Osteoblast (primary cell): ENCODE data around the gene C2. TPM values are rescaled to one million over a fixed set of nuclear protein-coding genes. Genes with fewer than 3 reads are reported as not detected.
A peak's percentile ranks its signal among the peaks of the same experiment; 100 is the strongest.

Source experiments
- DNase-seq: peaks from one replicate; pipeline ENCODE4 v3.0.0; 2011; ENCODE audit warnings: low spot score, mixed read lengths; ENCODE audit not compliant: insufficient read length; ENCODE audit errors: missing footprints
- H2AFZ ChIP-seq: 2 replicates; pipeline ENCODE4 v1.6.0; 2011; ENCODE audit warnings: mild to moderate bottlenecking, low read length
- H3K27ac ChIP-seq: 2 replicates; pipeline ENCODE4 v1.5.1; 2011; ENCODE audit warnings: mild to moderate bottlenecking, low read depth, low read length, moderate library complexity
- H3K27me3 ChIP-seq: 2 replicates; pipeline ENCODE4 v1.6.0; 2012; ENCODE audit warnings: mild to moderate bottlenecking, control low read depth, inconsistent platforms, low read length, moderate library complexity; ENCODE audit not compliant: insufficient read depth
- H3K36me3 ChIP-seq: 2 replicates; pipeline ENCODE4 v1.5.1; 2011; ENCODE audit warnings: mild to moderate bottlenecking, low read length, control low read depth, moderate library complexity; ENCODE audit not compliant: insufficient read depth
- H3K4me1 ChIP-seq: 2 replicates; pipeline ENCODE4 v1.5.1; 2011; ENCODE audit warnings: mild to moderate bottlenecking, low read length, control low read depth, moderate library complexity; ENCODE audit not compliant: insufficient read depth
- H3K4me2 ChIP-seq: 2 replicates; pipeline ENCODE4 v1.6.0; 2011; ENCODE audit warnings: mild to moderate bottlenecking, low read length; ENCODE audit not compliant: insufficient read depth
- H3K4me3 ChIP-seq: fragments of 200-600 bp; sonication (generic); 3 replicates; pipeline ENCODE4 v1.5.1; 2012; ENCODE audit warnings: mild to moderate bottlenecking, low read length, inconsistent platforms; ENCODE audit not compliant: insufficient read depth
- H3K79me2 ChIP-seq: 2 replicates; pipeline ENCODE4 v1.6.0; 2012; ENCODE audit warnings: mild to moderate bottlenecking, low read length, control low read depth, inconsistent platforms; ENCODE audit not compliant: insufficient read depth
- H3K9me3 ChIP-seq: 2 replicates; pipeline ENCODE4 v1.5.1; 2011; ENCODE audit warnings: low read depth, low read length, control low read depth
- H4K20me1 ChIP-seq: 2 replicates; pipeline ENCODE4 v1.6.0; 2012; ENCODE audit warnings: mild to moderate bottlenecking, low read length, control low read depth; ENCODE audit not compliant: insufficient read depth
- CTCF ChIP-seq: IDR thresholded peaks from 2 replicates; pipeline ENCODE4 v1.5.1; 2011; ENCODE audit warnings: mild to moderate bottlenecking, low read depth, low read length, moderate library complexity; ENCODE audit errors: extremely low read depth
- total RNA-seq: library from RNA; depleted of rRNA; stranded (reverse); fragments of >200 nt; gene quantifications from 2 replicates; pipeline ENCODE4 v1.2.3, GENCODE V29; 2012

C2 gene
- total RNA-seq, 1 donor, result 12.7 TPM

- peak; percentile 73 for DNase-seq
Measured at GRCh38 chr6:31970604-31971271, 43.2 kb downstream of the C2 start.

GRCh38 chr6:31971279-31971992 lies 43.9 kb downstream of the C2 start:
- Histone ChIP-seq H3K9me3 (no peaks in the 10 kb centered on the region), H2AFZ (peak overlapping the region; percentile 88), H3K4me2 (peak overlapping the region; percentile 93), H3K27me3 (no peaks in the 10 kb centered on the region), H3K36me3 (peaks cover 38% of the 10 kb centered on the region), H3K79me2 (peaks cover 59% of the 10 kb centered on the region), H3K4me3 (peak overlapping the region; percentile 91), H4K20me1 (peaks cover 4% of the 10 kb centered on the region), H3K27ac (peak overlapping the region; percentile 99), H3K4me1 (peaks cover 32% of the 10 kb centered on the region)
- no peak for TF ChIP-seq CTCF
- DNase-seq, result no peak

More at GRCh38 chr6:31970604-31971271, 43.2 kb downstream of the C2 start:
- peak overlapping the region; percentile 93 for H3K4me2 ChIP-seq
- peaks cover 59% of the 10 kb centered on the region for H3K79me2 ChIP-seq
- peaks cover 44% of the 10 kb centered on the region for H3K36me3 ChIP-seq
- peak overlapping the region; percentile 88 for H2AFZ ChIP-seq
- H3K4me3 ChIP-seq, result peak overlapping the region; percentile 91
- H3K4me1 ChIP-seq, result peaks cover 32% of the 10 kb centered on the region
- no peaks in the 10 kb centered on the region for H3K27me3 ChIP-seq
- TF ChIP-seq CTCF, result no peak
- H3K9me3 ChIP-seq, result no peaks in the 10 kb centered on the region
- H3K27ac ChIP-seq, result peak overlapping the region; percentile 99
- peaks cover 4% of the 10 kb centered on the region for H4K20me1 ChIP-seq

- peak within 1 kb of the TSS; percentile 91 for H3K4me3 ChIP-seq
- no peak for TF ChIP-seq CTCF
Measured at GRCh38 chr6:31971993-31972708, 44.6 kb downstream of the C2 start, which contains the start of gene DXO. Gene DXO (minus strand): TSS chr6:31972138. CDS start chr6:31971675, 463 bp downstream.

More at GRCh38 chr6:31971993-31972708, 44.6 kb downstream of the C2 start, which contains the start of gene DXO:
- H3K27ac ChIP-seq, result peak within 1 kb of the TSS; percentile 99
- peaks cover 32% of the 10 kb centered on the region for H3K4me1 ChIP-seq
- H3K9me3 ChIP-seq, result no peaks in the 10 kb centered on the region
- H3K27me3 ChIP-seq, result no peaks in the 10 kb centered on the region
- peaks cover 4% of the 10 kb centered on the region for H4K20me1 ChIP-seq
- peaks cover 59% of the 10 kb centered on the region for H3K79me2 ChIP-seq
- peak; percentile 100 for DNase-seq
- peak within 1 kb of the TSS; percentile 88 for H2AFZ ChIP-seq
- H3K4me2 ChIP-seq, result peak within 1 kb of the TSS; percentile 93
- peaks cover 30% of the 10 kb centered on the region for H3K36me3 ChIP-seq
